Sigmoid colon (tissue), 3 donors: Measurements from ENCODE around the gene EIF2A.
"Not testable (repeated sequence)": the region's sequence is repeated elsewhere in the genome, so short reads cannot be mapped to it uniquely, and the experiment has no call there.

Experiments used
- POLR2A ChIP-seq, 2 donors: fragments of 450-650 bp; IDR thresholded peaks; one replicate each; pipeline ENCODE4 v1.6.1; 2016; ENCODE audit warnings: antibody characterized with exemption in 2 of 2, mild to moderate bottlenecking in 2 of 2, moderate library complexity in 2 of 2
- TF ChIP-seq, protein P1 (sequence below), 4 experiments: fragments of 450-650 bp in 3 of 4; fragments of 200-600 bp in 1 of 4; IDR thresholded peaks; one replicate each; pipeline ENCODE4 v1.5.1; 2016 to 2019; ENCODE audit warnings: antibody characterized with exemption in 4 of 4, mild to moderate bottlenecking in 3 of 4, moderate library complexity in 2 of 4

- TF ChIP-seq POLR2A (IDR thresholded peaks at IDR 0.05) = not testable (repeated sequence)
- TF ChIP-seq, protein P1, sequence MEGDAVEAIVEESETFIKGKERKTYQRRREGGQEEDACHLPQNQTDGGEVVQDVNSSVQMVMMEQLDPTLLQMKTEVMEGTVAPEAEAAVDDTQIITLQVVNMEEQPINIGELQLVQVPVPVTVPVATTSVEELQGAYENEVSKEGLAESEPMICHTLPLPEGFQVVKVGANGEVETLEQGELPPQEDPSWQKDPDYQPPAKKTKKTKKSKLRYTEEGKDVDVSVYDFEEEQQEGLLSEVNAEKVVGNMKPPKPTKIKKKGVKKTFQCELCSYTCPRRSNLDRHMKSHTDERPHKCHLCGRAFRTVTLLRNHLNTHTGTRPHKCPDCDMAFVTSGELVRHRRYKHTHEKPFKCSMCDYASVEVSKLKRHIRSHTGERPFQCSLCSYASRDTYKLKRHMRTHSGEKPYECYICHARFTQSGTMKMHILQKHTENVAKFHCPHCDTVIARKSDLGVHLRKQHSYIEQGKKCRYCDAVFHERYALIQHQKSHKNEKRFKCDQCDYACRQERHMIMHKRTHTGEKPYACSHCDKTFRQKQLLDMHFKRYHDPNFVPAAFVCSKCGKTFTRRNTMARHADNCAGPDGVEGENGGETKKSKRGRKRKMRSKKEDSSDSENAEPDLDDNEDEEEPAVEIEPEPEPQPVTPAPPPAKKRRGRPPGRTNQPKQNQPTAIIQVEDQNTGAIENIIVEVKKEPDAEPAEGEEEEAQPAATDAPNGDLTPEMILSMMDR (IDR thresholded peaks at IDR 0.05) = not testable (repeated sequence)
Measured at GRCh38 chr3:150622955-150623354, 76.4 kb downstream of the EIF2A start.
